CD4-positive, alpha-beta T cell (primary cell): ENCODE data around the gene CTDSPL2. TPM values are rescaled to one million over a fixed set of nuclear protein-coding genes. Genes with fewer than 3 reads are reported as not detected.

Experiments
- ATAC-seq: fragments of 200-7000 bp; cut with Tn5 transposase; one replicate; pipeline ENCODE4 v1.10.0; 2022; ENCODE audit warnings: mild to moderate bottlenecking; ENCODE audit not compliant: poor library complexity
- CTCF ChIA-PET: fragments of 350-600 bp; sonication (Branson Sonifier 250); formaldehyde crosslinking; loops from one replicate; lab custom pipeline; 2021; ENCODE audit warnings: antibody characterized with exemption, inconsistent platforms; lab: Charles Lee
- POLR2A ChIA-PET: fragments of 350-600 bp; sonication (Branson Sonifier 250); formaldehyde crosslinking; loops from one replicate; lab custom pipeline; 2021; ENCODE audit warnings: antibody characterized with exemption, inconsistent platforms; lab: Charles Lee
- DNase-seq, 14 experiments: peaks; one replicate each; pipeline ENCODE4 v3.0.0-alpha.2; 2013 to 2020; ENCODE audit warnings: mixed read lengths in 2 of 14
- H3K27ac ChIP-seq, 2 donors: one replicate each; pipeline versions ENCODE4 v1.5.1 to v1.7.0; 2013; ENCODE audit warnings: low read length in 2 of 2, low read depth in 1 of 2, mild to moderate bottlenecking in 1 of 2
- H3K27me3 ChIP-seq, 2 experiments: 1 replicate in 1 of 2; 2 replicates in 1 of 2; pipeline versions ENCODE4 v1.6.1 to v1.7.0; 2013; ENCODE audit warnings: low read length in 2 of 2, control low read depth in 1 of 2, mild to moderate bottlenecking in 1 of 2, moderate library complexity in 1 of 2; ENCODE audit not compliant: insufficient read depth in 2 of 2, control insufficient read depth in 1 of 2
- H3K36me3 ChIP-seq: one replicate; pipeline ENCODE4 v1.6.1; 2013; ENCODE audit warnings: low read length, control low read depth; ENCODE audit not compliant: insufficient read depth
- H3K4me1 ChIP-seq: one replicate; pipeline ENCODE4 v1.6.1; 2013; ENCODE audit warnings: low read length, control low read depth; ENCODE audit not compliant: insufficient read depth
- H3K4me3 ChIP-seq: one replicate; pipeline ENCODE4 v1.5.1; 2013; ENCODE audit warnings: mild to moderate bottlenecking, low read length, moderate library complexity
- H3K9me3 ChIP-seq, 2 experiments: 1 replicate in 1 of 2; 2 replicates in 1 of 2; pipeline versions ENCODE4 v1.6.1 to v1.7.0; 2013; ENCODE audit warnings: low read length in 2 of 2, mild to moderate bottlenecking in 2 of 2, control low read depth in 1 of 2, moderate library complexity in 1 of 2; ENCODE audit not compliant: control insufficient read depth in 1 of 2, insufficient read depth in 1 of 2
- H3K27ac Mint-ChIP-seq: one replicate; pipeline ENCODE4 v1.8.0; 2020; ENCODE audit warnings: mixed read lengths
- H3K27me3 Mint-ChIP-seq: one replicate; pipeline ENCODE4 v1.8.0; 2021; ENCODE audit warnings: mixed read lengths
- H3K36me3 Mint-ChIP-seq: one replicate; pipeline ENCODE4 v1.8.0; 2021; ENCODE audit warnings: low read depth, mixed read lengths
- H3K4me1 Mint-ChIP-seq: one replicate; pipeline ENCODE4 v1.8.0; 2021; ENCODE audit warnings: low read depth, mixed read lengths
- H3K4me3 Mint-ChIP-seq: one replicate; pipeline ENCODE4 v1.8.0; 2020; ENCODE audit warnings: mild to moderate bottlenecking, mixed read lengths
- H3K9me3 Mint-ChIP-seq: one replicate; pipeline ENCODE4 v1.8.0; 2020; ENCODE audit warnings: mixed read lengths
- intact Hi-C, 2 experiments: fragments of 100-400 bp; cut with DNase I in 1 of 2; cut with micrococcal nuclease in 1 of 2; formaldehyde crosslinking; loops; one replicate each; pipeline versions ENCODE4 v1.15.1 to v1.9.0; 2023 to 2025; cut with DNase I, micrococcal nuclease
- total RNA-seq, 174 experiments: library from RNA in 2 of 174; stranded (reverse) in 2 of 174; gene quantifications; one replicate each; pipeline ENCODE4 v1.2.3 and lab custom pipeline; 2021 to 2026
- TF ChIP-seq, protein P1 (sequence below): fragments of 200-600 bp; IDR thresholded peaks from one replicate; pipeline ENCODE4 v1.8.0; 2022; ENCODE audit warnings: antibody characterized with exemption, mild to moderate bottlenecking

CTDSPL2 gene
- total RNA-seq, 2 experiments from 2014 or later: 106 to 113 TPM

DNA sequence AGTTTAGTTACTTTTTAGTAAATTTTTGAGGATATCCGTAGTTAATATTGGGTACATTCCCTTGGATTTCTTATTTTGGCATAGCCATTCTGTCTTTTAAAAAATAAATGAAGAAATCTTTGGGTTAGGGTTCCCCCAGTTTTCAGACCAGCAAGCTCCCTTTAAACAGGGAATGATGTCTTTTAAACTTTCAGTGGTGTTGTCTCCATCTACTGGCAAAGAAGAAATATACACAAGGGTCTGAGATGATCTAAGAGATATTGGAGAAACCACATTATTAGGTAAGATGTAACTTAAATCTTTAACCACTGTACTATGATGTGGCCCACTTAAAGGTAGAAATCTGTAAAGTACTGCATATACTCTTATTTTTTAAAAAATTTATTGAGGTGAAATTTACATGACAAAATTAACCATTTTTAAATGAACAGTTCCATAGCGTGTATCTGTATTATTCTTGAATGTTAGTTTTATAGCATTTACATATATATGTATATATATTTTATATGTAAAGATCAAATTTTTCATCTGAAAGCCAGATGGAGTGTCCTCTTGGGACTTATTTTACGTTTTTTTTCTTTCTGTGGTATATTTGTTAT lies 74.4 kb downstream of the CTDSPL2 start:
- Histone ChIP-seq H3K4me3 (no peak overlapping the region), H3K27ac (no peak overlapping the region), H3K9me3 (no peaks in the 10 kb centered on the region), H3K27me3 (no peaks in the 10 kb centered on the region), H3K36me3 (peaks cover 36% of the 10 kb centered on the region), H3K4me1 (no peaks in the 10 kb centered on the region)
- DNase-seq: peak in 3 of 14 experiments; percentile 49 to 54 (median 50)
- no peaks in the 10 kb centered on the region for H3K9me3 Mint-ChIP-seq
- intact Hi-C loops: loop anchor here (5.0 to 10.0 kb wide), 4 partner anchors 77 to 627 kb away; partner anchors contain the start of gene CTDSPL2 (in 1 of the 2)
- TF ChIP-seq, protein P1, sequence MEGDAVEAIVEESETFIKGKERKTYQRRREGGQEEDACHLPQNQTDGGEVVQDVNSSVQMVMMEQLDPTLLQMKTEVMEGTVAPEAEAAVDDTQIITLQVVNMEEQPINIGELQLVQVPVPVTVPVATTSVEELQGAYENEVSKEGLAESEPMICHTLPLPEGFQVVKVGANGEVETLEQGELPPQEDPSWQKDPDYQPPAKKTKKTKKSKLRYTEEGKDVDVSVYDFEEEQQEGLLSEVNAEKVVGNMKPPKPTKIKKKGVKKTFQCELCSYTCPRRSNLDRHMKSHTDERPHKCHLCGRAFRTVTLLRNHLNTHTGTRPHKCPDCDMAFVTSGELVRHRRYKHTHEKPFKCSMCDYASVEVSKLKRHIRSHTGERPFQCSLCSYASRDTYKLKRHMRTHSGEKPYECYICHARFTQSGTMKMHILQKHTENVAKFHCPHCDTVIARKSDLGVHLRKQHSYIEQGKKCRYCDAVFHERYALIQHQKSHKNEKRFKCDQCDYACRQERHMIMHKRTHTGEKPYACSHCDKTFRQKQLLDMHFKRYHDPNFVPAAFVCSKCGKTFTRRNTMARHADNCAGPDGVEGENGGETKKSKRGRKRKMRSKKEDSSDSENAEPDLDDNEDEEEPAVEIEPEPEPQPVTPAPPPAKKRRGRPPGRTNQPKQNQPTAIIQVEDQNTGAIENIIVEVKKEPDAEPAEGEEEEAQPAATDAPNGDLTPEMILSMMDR: peak; percentile 80
- ATAC-seq: peak; percentile 67
- peak overlapping the region; percentile 64 for H3K27ac Mint-ChIP-seq
- POLR2A ChIA-PET: interaction anchor here (0.5 to 1.2 kb wide), 5 partner anchors 40 to 774 kb away, joined by 3 to 4 read pairs (median 3); partner anchors contain the start of genes B2M and PATL2
- CTCF ChIA-PET: interaction anchor here (0.7 to 2.0 kb wide), 6 partner anchors 21 to 123 kb away, joined by 3 to 16 read pairs (median 3); partner anchors contain the start of gene CTDSPL2
- no peak overlapping the region for H3K4me3 Mint-ChIP-seq
- H3K27me3 Mint-ChIP-seq: no peaks in the 10 kb centered on the region
- H3K36me3 Mint-ChIP-seq: peaks cover 62% of the 10 kb centered on the region
- H3K4me1 Mint-ChIP-seq: peaks cover 20% of the 10 kb centered on the region

DNA sequence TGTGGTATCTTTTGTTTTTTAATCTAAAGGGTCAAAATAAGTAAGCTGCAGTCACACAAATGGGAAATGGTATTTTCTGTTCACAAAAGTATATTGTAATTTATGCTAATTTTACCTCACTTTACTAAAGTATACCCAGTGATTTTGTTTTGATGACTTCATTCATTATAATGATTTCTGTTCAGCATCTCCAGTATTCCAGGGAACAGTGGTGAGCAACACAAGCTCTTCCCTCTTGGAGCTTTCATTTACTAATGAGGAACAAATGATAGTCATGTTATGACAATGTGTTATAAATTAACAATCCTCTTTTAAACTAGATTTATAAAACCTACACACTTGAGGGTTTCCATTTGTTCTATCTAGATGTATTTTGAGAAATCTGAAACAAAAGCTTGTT lies 89.0 kb downstream of the CTDSPL2 start:
- ChIA-PET CTCF (interaction anchor here (1.2 kb wide), 1 partner anchor 291 kb away, joined by 3 read pairs; no protein-coding TSS in a partner anchor), POLR2A (no interaction called here)
- no peaks in the 10 kb centered on the region for H3K9me3 Mint-ChIP-seq
- no peaks in the 10 kb centered on the region for H3K27me3 Mint-ChIP-seq
- TF ChIP-seq, protein P1: no peak
- no peaks in the 10 kb centered on the region for H3K9me3 ChIP-seq
- no peak overlapping the region for H3K4me3 ChIP-seq
- no peaks in the 10 kb centered on the region for H3K4me1 Mint-ChIP-seq
- DNase-seq: no peak
- H3K27ac Mint-ChIP-seq: no peak overlapping the region
- H3K4me1 ChIP-seq: no peaks in the 10 kb centered on the region
- no peak overlapping the region for H3K27ac ChIP-seq
- H3K27me3 ChIP-seq: no peaks in the 10 kb centered on the region
- intact Hi-C loops: no loop called here
- H3K36me3 Mint-ChIP-seq: peaks cover 55% of the 10 kb centered on the region
- ATAC-seq: no peak
- H3K36me3 ChIP-seq: peaks cover 33% of the 10 kb centered on the region
- H3K4me3 Mint-ChIP-seq: no peak overlapping the region

- no peaks in the 10 kb centered on the region for H3K4me1 ChIP-seq
- DNase-seq (no peak), ATAC-seq (no peak)
- intact Hi-C loops: no loop called here
- no peak overlapping the region for H3K4me3 Mint-ChIP-seq
- no peaks in the 10 kb centered on the region for H3K4me1 Mint-ChIP-seq
- peaks cover 70% of the 10 kb centered on the region for H3K36me3 Mint-ChIP-seq
- H3K4me3 ChIP-seq: no peak overlapping the region
- TF ChIP-seq, protein P1: no peak
- no peaks in the 10 kb centered on the region for H3K27me3 Mint-ChIP-seq
- ChIA-PET POLR2A (no interaction called here), CTCF (no interaction called here)
- no peaks in the 10 kb centered on the region for H3K27me3 ChIP-seq
- no peaks in the 10 kb centered on the region for H3K9me3 Mint-ChIP-seq
- H3K9me3 ChIP-seq: no peaks in the 10 kb centered on the region
- H3K27ac Mint-ChIP-seq: no peak overlapping the region
- H3K27ac ChIP-seq: no peak overlapping the region
- H3K36me3 ChIP-seq: peaks cover 42% of the 10 kb centered on the region
Observed at GRCh38 chr15:44519537-44519936, 92.1 kb downstream of the CTDSPL2 start.
